HG03175 (cell line): Measurements from ENCODE around the gene TBC1D13.
A peak's percentile ranks its signal among the peaks of the same experiment; 100 is the strongest.
"Not testable (repeated sequence)": the region's sequence is repeated elsewhere in the genome, so short reads cannot be mapped to it uniquely, and the experiment has no call there.

Source experiments
- ATAC-seq: cut with Tn5 transposase; IDR thresholded peaks from one replicate; pipeline ENCODE4 v1.9.1; 2021; ENCODE audit warnings: mild to moderate bottlenecking, moderate library complexity; ENCODE audit not compliant: unreplicated experiment

The TBC1D13 gene, protein sequence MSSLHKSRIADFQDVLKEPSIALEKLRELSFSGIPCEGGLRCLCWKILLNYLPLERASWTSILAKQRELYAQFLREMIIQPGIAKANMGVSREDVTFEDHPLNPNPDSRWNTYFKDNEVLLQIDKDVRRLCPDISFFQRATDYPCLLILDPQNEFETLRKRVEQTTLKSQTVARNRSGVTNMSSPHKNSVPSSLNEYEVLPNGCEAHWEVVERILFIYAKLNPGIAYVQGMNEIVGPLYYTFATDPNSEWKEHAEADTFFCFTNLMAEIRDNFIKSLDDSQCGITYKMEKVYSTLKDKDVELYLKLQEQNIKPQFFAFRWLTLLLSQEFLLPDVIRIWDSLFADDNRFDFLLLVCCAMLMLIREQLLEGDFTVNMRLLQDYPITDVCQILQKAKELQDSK

DNA sequence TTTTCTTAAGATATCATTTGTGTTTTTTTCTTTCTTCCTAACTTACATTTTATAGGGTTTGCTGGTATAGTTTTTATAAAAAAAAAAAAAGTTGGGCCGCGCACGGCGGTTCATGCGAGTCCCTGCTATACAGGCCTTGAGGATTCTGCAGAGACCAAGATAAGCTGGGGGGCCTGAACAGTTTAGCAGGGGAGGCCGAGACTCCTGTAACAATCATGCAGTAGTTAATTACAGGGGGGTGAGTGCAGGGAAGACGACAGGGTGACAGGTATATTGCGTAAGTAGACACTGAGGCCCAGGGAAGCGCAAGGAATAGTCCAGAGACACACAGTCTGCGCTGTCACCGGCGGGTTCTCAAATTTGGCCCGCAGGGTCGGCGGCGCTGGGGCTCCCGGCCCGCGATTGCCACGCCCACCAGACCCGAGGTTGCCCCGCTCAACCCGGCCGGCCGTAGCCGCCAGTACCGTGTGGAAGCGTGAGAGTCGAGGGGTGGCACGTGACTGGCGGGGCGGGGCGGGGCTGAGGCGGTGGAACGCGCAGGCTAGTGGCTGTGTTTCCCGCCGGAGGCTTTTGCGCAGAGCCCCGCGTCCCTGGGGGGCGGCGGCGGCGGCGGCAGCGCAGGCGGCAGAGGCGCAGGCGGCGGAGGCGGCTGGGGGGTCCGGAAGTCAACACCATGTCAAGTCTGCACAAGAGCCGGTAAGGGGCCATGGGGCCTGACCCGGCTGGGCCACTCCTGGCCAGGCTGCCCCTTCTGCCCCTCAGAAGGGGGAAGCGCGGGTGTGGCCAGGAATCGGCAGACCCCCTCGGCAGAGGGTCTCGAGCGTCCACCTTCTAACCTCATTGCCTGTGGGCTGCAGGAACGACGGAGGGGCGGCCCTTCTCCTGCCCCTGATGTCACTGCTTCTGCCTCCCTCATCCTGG, at the start of gene TBC1D13:
Gene TBC1D13 (plus strand): TSS at position 573 of the 921 bp plus-strand sequence. CDS start 101 bp downstream, at position 674.
- ATAC-seq, result peak; percentile 85

DNA sequence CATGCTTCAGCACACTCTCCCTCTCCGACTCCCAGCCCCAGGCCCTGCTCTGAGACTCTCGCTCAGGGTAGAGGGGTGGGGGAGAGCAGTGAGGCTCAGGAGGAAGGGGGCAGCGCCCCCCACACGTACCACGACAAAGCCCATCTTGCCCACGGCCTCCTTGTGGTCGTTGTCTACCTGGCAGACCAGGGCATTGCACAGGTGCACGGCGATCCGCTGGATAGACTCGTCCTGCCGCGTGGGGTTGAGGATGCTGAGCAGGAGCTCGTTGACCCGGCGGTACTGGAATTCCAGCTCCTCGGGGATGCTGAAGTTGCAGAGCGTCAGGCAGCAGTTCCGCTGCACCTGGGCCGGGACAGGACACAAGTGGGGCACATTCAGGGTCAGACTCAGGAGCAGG, 44.7 kb upstream of the TBC1D13 start:
- no peak for ATAC-seq

DNA sequence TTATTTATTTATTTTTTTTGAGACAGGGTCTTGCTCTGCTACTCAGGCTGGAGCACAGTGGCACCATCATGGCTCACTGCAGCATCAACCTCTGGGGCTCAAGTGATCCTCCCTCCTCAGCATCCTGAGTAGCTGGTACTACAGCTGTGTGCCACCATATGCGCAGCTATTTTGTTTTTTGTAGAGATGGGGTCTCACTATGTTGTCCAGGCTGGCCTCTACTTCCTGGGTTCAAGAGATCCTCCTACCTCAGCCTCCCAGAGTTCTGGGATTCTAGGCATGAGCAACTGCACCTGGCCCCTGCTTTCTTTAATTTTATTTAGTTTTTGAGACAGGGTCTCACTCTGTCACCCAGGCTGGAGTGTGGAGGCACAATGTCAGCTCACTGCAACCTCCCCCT, 43.6 kb upstream of the TBC1D13 start:
- ATAC-seq, result no peak

DNA sequence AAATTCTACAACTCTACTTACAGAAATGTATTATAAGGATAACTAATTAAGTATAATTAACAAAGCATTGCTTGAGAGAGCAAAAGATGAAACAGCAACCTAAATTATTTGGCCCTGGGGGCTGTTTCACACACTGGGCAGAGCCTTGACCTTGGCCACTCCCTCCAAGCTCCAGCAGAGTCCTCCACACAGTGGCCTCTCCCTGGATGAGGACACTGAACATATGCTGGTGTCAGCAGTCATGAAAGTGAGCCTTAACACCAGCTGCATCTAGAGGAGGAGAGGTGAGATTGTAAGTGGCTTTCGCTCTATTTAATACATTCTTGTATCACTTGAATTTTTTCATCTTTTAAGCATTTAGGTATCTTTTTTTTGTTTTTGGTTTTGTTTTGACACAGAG, 39.8 kb upstream of the TBC1D13 start:
- ATAC-seq, result no peak

DNA sequence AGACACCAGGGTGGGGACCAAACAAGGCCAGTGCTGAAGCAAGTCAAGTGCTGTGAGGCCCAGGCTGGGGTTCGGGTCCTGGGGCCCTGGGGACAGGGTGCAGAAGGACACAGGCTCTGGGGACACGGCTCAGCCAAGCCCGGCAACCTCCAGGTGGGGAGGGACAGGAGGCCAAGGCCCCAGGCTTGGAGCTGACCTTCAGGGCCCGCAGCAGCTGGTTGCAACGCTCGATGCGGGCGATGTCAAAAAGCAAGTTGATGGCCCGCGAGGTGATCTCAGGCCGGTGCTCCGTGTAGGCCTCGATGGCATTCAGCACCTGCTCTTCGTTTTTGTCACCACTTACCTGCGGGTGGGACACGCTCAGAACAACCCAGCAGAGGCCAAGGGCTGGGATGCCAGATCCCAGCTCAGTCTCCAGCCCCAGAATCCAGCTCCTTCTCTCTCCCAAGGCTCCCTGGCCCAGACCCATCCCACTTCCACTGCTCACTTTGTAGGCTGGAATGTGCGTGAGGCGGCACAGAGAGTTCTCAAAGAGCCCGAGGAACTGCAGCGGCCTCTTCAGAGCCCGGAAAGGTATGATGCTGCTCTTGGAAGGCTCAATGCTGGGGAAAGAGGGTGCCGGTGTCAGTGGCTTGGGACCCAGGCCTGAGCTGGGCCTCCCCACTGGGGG, 36.0 kb upstream of the TBC1D13 start:
- ATAC-seq, result no peak

DNA sequence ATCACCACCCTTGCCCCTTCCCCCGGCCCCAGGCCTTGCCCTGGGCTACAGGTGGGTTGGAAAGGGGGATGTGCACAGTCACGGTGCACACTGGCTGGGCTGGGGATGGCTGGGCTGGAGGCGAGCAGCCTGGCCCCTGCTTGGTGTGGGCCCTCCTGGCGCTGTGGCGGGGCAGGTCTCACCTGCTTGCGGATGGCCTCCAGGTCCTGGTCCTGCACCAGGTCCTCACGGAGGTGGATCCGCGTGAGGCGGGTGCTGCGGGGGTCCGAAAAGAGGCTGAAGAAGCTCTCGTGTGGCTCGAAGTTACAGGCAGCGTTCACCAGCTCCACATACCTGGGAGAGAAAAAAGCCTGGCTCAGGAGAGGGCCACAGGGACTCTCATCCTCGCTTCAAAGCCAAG, 33.4 kb upstream of the TBC1D13 start:
- no peak for ATAC-seq

DNA sequence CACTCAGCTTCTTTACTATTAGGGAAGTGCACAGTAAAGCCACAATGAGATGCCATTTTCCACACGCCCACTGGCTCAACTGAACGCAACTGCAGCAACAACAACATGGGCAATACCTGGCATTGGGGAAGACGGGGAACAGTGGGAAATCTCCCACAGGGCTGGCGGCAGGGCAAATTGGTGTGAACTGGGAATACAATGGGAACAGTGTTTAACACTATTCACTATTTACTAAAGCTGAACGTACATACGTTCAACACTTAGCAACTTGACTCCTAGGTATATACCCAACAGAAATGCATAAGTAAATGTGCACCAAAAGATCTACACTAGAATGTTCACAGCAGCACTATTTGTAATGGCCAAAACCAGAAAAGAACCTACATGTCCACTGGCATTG, 29.5 kb upstream of the TBC1D13 start:
- ATAC-seq, result no peak

DNA sequence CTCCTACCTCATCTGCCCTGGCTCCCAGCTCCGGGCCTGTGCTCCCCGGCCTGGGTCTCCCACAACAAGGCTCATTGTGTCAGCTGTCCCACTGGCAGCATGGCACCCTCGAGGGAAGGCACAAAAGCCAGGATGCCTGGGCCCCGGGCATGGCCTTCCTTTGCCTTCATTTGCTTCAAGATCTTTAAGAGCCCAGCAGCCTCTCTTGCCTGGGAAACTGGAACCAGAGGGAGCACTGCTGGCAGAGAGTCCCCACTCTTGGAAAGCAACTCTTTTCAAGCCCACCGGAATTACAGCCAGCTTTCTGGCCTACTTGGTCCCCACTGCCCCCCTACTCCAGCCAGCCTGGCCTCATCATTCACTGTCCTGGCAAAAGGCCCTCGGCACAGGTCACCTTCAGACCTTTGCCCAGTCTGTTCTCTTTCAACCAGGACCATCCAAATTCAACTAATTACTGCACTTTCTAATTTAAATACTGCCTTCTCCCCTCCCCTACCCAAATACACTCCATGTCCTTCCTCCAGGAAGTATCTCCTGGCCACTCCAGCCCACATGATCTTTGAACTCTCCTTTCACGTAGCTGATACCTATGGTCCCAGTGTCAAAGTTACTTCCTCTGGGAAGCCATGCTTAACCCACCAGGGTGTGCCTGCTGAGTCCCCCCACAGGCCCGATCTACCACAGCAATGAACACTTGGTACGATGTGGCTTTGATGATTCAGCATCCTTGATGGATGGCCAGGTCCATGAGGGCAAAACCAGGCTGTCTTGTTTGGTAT, 24.2 kb upstream of the TBC1D13 start:
- ATAC-seq, result no peak

DNA sequence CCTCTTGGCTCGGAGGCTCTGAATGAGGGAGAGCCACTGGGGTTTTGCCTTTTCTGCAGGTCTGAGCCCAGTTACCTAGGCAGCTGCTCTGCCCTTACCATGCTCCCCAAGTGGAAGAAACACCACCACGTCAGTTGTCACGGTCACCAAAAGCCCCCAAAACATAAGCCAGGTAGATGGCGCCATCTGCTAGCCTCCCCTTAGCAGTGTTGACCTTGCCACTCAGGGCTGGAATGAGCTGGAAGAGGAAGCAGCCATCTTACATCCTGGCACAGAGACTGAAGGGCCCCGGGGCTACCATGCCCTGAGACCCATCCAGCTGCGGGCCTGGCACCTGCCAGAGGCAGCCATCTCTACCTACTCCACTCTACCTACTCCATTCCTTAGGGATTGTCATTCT, 22.7 kb upstream of the TBC1D13 start:
- no peak for ATAC-seq

DNA sequence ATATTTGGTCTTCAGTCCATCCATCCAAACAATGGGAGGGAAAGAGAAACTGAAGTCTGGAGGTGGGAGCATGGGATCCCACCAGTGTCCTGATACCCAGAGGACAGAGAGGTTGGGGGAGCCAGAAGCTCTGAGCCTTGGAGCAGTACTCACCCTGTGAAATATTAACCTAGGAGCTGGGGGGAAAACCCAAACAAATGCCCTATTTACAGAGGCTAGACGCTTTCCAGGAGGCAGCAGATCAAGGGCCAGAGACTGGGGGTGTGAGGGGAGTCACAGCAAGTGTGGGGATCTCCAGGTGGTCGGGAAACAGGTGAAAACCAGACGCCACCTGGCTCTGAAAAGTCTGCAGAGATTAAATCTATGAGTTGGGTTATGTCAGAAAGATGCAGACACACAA, 21.6 kb upstream of the TBC1D13 start:
- ATAC-seq, result no peak

DNA sequence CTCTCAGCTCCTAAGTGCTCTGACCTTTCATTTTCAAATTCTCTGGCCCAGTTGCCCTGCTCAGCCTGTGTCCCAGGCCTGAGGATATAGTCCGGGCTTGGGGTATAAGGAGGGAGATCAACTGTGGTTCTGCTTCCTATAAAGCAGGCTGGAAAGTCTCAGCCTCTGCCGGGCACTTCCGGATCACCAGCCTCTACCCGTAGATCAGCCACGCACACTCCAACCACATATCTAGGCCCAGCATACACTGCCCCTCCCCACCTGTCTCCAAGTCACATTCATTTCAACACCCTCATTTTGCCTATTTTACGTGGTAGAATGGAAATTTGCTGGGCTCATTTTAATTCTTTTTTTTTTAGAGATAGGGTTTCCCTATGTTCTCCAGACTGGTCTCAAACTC, 18.4 kb upstream of the TBC1D13 start:
- no peak for ATAC-seq

DNA sequence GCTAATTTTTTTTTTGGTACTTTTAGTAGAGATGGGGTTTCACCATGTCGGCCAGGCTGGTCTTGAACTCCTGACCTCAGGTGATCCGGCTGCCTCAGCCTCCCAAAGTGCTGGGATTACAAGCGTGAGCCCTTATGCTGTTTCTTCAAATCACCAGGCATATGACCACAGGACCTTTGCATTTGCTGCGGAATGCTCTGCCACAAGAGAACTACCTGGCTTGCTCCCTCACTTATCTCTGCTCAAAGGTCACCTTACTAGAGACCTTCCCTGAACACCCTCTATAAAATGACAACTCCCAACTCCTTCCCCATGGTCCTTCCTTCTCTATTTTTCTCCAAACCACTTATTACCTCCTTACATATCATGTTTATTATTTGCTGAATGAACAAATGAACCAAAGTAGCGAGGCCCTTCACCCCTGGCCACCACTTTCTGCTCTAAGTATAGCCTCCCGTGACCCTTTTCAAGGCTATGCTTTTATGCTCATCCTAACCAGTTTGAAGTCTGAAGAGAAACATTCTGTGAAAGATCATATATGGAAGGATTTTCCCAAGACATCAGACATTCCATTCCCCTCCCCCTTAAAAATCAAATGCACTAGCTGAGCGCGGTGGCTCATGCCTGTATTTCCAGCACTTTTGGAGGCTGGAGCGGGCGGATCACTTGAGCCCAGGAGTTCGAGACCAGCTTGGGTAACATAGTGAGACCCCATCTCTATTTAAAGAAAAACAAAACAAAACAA, 16.6 kb upstream of the TBC1D13 start:
- ATAC-seq, result no peak

DNA sequence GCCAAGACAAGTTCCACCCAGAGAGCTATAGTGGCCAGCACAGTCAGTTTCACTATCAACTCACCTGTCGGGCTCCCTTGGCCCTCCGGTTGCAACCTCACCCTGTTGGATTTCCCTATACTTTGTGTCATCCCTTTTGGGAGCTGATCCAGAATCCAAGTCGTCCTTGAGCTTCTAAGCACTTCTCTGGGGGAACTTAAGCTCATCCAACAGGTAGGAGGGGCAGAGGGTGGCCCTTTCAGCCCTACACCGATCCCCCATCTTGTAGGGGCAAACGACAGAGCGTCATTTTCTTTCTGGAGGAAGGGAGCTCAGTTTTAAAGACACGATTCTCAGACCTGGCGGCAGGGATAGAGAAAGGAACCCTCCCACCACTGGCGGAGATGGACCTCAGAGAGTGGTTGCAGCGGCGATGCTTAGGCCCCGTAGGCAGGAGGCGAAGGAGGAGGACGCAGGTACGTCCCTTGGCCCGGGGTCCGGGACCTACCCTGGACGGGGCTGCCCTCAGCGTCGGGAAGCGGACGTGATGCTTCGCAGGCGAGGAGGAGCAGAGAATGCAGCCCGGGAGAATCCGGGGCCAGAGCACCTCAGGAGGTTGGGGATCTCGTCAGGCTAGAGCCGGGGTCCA, 15.8 kb upstream of the TBC1D13 start:
- ATAC-seq, result peak; percentile 20

DNA sequence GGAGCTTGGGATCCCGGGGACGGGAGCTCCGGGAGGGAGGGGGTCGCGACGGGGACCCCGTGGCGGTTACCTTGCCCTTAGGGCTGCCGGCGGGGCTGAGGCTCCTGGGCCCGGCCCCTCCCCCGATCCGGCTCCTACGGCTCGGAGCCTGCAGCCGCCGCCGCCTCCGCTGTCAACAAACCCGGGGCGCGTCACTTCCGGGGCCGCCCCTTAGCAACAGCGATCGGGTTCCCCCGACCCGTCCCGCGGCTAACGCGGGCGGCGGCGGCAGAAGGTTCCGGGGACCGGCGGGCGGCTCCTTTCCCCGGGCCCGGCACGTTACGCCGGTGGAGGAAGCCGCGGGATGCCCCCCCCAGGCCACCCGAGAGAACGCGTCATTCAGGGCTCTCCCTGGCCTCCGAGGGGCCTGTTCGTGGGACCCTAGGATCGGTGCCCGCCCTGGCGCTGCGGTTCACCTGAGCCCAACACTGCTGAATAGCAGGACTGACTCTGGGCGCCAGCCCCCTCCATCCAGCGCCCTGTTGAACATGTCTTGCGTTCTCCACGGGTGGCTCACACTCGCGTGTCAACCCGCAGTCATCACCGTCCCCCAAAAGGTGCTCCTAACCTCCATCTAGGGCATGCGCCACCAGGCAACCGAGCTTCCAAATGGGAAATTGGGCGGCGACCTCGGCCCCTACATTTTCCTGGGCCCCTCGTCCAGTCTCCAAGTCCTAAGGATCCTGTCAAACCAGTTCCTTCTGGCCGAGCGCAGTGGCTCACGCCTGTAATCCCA, 15.1 kb upstream of the TBC1D13 start, which contains the start of gene ZER1:
Gene ZER1 (minus strand): TSS at position 183 of the 775 bp plus-strand sequence. CDS start 16,362 bp downstream, outside the sequence.
- peak; percentile 94 for ATAC-seq

DNA sequence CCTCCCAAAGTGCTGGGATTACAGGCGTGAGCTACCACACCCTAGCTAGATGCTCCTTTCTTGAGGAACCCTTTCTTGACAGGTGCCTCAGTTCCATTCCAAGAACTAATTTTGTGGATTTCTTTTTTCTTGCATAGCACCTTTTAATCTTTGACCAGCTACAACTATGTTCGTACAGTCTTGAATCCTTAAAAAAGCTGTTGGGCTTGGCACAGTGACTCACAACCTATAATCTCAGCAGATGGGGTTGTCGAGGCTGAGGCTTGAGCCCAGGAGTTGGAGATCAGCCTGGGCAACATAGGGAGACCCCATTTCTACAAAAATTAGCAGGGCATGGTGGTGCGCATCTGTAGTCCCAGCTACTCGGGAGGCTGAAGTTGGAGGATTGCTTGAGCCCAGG, 14.0 kb upstream of the TBC1D13 start:
- ATAC-seq, result no peak

DNA sequence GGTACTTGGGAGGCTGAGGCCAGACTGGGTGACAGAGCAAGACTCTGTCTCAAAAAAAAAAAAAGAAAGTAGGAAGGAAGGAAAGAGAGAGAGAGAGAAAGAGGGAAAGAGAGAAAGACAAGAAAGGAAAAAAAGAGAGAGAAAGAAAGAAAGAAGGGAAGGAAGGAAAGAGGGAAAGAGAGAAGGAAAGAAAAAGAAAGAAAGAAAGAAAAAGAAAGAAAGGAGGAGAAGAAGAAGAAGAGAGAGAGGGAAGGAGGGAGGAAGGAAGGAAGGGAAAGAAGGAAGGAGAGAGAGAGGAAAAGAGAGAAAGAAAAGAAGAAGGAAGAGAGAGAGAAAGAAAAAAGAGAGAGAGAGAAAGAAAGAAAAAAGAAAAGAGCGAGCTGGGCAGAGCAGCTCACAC, 12.2 kb upstream of the TBC1D13 start:
- ATAC-seq, result no peak

DNA sequence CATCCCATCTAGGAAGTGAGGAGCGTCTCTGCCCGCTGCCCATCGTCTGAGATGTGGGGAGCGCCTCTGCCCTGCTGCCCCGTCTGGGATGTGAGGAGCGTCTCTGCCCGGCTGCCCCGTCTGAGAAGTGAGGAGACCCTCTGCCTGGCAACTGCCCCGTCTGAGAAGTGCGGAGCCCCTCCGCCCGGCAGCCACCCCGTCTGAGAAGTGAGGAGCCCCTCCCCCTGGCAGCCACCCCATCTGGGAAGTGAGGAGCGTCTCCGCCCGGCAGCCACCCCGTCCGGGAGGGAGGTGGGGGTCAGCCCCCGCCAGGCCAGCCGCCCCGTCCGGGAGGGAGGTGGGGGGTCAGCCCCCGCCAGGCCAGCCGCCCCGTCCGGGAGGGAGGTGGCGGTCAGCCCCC, 7.0 kb upstream of the TBC1D13 start:
- not testable (repeated sequence) for ATAC-seq
